Right lung (tissue), 5 donors: ENCODE results near the gene ATP6AP1. TPM values are rescaled to one million over a fixed set of nuclear protein-coding genes. Genes with fewer than 3 reads are reported as not detected.
"Not testable (repeated sequence)": the region's sequence is repeated elsewhere in the genome, so short reads cannot be mapped to it uniquely, and the experiment has no call there.

Source experiments
- DNase-seq, 2 donors: peaks; one replicate each; pipeline ENCODE4 v3.0.0-alpha.2; 2013
- polyA plus RNA-seq, 5 donors: library from polyadenylated mRNA; unstranded; fragments of 120-200 nt; gene quantifications; one replicate each; pipeline versions ENCODE4 v1.2.1 to v1.2.3, GENCODE V29; 2013; ENCODE audit warnings: inconsistent platforms in 1 of 5, low replicate concordance in 1 of 5; ENCODE audit not compliant: insufficient read length in 5 of 5, insufficient read depth in 1 of 5

Gene ATP6AP1
- polyA plus RNA-seq, 5 donors = 79.5 to 109 (median 96.3) TPM

DNA sequence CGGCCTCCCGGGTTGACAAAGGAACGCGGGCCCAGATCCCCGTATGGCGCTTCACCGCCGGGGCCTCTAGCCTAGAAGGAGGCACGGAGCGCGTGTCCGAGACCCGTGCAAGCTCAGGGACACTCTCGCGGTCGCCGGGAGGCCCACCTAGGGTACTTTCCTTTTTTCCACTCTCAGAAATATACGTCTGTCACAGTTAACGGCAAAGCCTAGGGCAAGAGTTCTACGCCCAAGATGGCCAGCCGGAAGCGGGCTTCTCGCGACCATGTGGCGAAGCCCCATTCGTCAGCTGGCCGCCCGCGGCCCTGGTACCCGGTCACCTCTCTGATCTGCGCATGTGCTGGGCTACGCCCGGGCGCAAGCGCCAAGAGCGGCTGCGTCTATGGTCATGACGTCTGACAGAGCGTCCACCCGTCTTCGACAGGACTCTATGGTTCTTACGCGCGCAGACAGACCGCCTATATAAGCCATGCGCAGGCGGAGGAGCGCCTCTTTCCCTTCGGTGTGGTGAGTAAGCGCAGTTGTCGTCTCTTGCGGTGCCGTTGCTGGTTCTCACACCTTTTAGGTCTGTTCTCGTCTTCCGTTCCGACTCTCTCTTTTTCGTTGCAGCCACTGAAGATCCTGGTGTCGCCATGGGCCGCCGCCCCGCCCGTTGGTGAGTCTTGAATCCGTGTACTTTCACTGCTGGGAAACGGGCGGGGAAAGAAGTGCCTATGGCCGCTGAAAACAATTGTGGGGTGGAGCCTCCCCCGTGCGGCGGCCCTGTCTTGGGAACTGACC is 30.4 kb upstream of the ATP6AP1 start, which contains the start of gene RPL10:
Gene RPL10 (plus strand): TSS at position 490 of the 780 bp plus-strand sequence. CDS start 143 bp downstream, at position 633.
- DNase-seq = peak; percentile 94 to 95

DNA sequence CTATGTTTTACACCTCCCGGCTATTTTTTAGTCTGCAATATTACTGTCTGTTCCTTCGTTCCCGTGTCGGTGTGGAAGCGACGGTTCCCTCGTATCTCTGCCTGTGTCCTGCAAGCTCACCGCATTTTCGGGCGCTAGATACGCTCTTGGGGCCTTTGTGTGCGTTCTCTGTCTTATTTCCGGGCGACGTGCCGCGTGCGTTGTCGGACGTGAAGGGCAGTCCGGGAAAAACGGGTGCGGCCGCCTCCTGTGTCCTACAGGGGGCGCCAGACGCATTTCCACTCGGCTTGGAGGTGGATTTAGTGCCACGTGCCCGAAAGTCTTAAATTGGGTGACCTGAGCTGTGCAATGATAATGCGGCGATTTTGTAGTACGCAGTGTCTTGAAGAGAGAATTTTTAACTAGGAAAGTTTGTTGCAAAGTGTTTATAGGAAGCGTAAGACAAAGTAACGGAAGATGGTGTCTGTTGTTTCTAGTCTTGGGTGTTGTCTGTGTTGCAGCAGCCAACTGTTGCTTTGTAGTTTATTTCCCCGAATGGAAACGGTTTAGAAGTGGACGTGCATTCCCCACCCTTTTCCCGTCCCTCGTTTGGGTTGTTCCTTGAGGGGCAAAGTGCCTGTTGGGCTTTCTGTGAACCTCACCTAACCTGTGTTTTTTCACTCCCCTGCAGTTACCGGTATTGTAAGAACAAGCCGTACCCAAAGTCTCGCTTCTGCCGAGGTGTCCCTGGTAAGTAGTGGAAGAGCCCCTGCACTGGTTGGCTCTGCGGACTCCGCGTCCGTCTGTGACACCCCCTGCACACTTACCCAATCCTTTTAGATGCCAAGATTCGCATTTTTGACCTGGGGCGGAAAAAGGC is 29.6 kb upstream of the ATP6AP1 start:
- DNase-seq = peak; percentile 68 to 80

DNA sequence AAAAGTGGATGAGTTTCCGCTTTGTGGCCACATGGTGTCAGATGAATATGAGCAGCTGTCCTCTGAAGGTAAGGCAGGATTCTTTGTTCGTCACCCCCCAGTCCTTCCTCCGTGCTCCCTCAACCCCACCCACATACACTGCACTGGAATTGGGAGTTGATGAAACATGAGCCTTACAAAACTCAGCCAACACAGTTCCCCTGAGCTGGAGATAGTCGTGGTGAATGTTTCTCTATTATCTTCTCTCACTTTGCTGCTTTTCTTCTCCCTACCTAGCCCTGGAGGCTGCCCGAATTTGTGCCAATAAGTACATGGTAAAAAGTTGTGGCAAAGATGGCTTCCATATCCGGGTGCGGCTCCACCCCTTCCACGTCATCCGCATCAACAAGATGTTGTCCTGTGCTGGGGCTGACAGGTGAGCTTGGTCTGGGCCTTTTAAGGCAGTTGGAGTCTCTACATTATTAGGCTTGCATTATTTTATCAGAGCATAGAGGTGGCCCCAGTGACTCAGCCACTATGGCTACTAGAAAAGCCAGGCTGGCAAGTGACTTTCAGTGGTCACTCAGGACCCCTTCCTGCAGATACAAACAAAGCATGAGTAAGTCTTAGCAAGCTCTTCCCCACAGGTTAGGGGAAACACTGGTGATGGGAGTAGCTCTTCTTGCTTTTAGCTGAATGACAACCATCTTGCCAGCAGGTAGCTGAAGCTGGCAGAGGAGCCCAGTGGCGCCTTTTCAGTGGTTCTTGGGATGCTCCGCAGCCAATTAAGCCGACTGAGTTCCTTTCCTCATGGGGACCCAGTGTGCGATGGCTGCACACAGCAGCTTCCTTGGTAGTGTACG is 28.7 kb upstream of the ATP6AP1 start:
- no peak for DNase-seq

DNA sequence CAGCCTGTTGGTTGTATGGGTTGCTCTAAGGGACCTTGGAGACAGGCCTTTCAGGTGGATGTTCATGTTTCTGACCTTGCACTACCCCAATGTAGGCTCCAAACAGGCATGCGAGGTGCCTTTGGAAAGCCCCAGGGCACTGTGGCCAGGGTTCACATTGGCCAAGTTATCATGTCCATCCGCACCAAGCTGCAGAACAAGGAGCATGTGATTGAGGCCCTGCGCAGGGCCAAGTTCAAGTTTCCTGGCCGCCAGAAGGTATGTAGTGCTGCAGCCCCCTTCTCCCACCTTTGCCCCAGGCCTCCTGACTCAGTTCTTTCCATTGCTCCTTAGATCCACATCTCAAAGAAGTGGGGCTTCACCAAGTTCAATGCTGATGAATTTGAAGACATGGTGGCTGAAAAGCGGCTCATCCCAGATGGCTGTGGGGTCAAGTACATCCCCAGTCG is 28.1 kb upstream of the ATP6AP1 start:
- DNase-seq = not testable (repeated sequence)

DNA sequence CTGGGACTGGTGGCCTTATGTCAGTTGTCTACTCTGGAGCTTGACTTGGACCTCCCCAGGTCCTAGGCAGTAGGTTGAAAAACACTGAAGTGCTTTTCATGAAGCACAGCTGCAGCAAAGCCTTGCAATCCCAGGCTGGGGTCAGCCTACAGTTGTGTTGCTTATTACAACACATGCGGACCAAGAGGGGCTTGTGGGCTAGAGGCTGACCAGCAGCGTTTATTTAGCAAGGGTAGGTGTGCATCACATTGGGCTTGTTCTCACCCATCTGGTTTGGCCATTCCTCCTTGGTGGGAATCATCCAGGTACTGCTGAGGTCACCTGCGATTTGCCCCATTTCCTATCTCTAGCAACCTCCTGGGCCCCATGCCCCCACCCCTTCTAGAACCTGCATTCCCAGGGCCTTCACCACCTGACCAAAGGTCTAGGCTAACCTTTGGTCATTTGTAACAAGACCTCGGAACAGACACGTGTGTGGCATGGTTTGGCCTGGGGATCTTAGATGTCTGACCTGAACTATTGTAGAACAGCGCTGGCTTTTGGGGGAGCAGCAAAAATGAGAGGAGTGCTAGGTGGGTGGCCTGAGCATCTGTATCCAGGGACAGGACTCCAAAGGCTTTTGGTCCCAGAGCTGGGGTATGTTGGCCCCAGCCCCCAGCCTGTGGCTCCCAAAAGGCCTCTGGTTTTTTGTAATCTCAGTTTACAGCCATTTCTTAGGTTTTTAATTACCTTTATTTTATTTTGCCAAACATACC is 27.3 kb upstream of the ATP6AP1 start:
- DNase-seq = no peak

DNA sequence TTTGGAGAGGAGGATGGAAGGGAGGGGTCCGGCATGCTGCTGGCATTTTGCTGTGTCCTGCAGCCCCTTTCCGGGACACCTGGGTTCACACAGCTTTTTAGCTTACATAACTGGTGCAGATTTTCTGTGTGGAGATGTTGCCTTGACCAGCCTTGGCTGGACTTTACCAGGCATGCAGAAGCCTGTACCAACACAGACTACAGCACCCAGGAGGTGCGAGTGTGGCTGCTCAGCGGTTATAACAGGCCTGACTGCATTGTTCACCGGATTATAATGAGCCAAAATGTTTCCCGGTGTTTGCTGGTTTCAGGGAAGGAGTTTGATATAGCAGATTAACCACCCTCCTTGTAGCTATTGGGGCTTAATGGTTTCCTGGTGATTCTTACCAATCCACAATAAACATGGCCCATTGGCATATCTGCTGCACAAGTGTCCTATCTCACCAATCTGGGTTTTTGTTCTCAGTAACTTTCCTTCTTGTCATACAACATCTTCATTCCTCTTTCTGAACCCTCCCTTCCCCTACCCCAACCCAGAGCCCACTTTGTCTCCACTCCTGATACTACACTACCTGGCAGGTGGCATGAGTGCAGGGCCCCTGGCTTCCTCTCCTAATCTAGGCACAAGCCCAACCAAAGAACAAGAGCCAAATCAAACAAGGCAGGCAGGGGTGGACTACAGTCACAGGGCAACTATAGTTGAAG is 26.4 kb upstream of the ATP6AP1 start:
- DNase-seq = no peak

DNA sequence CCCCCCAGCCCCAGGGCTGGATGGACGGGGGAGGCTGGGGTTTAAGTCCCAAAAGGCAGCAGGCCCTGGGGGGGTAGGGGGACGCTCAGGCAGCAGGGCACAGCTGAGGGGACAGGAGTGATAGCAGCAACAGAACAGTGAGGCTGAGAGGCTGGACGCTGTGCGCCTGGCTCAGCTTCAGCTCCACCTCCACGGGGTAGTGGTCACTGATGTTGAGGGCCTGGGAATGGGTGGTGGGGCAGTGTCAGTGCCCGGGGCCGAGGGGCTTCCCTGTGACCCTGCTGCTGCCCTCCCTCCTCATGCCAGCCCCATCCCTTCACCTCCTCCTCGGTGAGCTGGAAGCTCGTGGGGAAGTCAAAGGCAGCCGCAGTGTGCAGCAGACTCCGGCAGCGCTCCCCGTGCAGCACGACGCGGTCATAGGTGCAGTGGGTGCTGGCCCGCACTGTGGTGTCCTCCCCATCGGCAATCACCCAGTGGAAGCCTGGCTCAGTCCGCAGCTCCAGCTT is 25.8 kb upstream of the ATP6AP1 start:
- no peak for DNase-seq

DNA sequence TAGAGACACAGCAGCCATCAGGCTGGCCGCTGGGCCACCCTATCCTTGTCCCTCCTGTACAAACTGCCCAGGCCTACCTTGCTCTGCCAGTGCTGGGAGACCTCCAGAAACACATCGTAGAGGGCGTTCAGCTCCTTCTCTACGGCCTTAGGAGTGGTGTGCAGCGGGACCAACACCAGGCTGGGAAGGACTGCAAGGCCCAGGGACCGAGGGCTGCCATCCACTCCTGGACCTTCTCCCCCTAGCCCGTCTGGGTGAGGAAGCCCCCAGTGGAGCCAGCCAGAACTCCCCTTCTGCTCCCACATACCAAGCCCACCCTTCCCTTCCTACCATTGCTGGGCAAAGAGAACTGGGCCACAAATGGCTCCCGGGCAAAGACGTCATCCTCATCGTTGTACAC is 25.3 kb upstream of the ATP6AP1 start:
- no peak for DNase-seq

DNA sequence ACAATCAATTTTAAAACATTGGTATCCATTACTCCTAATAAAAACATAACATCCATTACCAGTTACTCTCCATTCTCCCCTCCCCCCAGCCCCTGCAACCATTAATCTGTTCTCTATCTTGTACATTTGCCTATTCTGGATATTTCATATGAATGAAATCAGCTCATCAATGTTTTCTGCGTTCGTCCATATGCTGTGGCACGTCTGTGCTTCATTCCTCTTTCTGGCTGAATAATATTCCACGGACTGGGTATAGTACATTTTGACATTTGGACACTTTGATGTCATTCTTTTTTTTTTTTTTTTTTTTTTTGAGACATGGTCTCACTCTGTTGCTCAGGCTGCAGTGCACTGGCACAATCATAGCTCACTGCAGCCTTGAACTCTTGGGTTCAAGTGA is 24.6 kb upstream of the ATP6AP1 start:
- no peak for DNase-seq

DNA sequence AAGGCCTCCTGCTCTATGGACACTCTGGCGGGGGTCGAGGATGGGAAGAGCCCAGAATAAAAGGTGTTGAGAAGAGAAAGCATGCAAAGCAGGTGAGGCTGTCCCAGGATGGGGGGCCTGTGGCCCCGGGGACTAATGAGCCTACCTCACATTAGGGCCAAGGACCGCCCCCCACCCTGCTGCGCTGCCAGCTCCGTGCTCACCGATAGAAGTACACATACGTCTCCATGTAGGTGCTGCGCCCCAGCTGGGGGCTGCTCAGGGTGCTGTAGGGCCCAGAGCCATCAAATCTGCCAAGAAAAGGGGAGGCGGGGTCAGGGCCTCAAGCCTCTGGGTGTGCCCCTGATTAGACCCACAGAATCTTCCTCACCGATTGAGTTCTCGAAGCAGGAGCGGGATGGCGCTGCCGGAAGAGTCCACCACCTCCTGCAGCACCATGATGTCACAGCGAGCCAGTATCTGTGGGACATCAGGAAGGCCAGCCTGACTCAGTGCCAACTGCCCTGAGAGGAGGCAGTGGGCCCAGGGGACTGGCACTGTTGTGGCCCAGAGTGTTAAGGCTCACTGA is 23.8 kb upstream of the ATP6AP1 start:
- DNase-seq = no peak

DNA sequence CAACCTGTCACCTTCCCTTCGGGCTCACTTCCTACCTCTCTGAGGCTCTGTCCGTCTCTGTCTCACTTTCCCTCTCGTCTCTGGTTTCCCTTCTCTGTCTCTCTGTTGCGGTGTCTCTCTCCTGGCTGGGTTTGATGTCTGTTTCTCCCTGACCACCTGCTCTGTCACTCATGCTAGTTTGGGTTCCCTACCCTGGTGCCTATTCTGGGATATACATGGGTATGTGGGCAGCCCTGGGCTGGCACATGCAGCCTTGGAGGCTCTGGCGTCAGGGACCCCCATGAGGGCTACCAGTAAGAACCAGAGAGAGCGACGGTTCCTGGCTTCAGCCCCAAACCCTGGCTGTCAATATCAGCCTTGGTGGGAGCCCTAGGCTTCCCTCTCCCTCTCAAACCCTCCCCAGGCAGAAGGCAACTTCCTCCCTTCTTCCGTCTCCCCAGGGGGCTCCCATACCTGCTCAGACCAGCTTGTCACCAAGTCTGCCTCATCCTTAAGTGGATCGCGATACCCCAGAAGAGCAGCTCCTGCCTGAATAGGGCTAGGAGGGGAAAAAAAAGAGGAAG is 19.7 kb upstream of the ATP6AP1 start:
- DNase-seq = no peak

DNA sequence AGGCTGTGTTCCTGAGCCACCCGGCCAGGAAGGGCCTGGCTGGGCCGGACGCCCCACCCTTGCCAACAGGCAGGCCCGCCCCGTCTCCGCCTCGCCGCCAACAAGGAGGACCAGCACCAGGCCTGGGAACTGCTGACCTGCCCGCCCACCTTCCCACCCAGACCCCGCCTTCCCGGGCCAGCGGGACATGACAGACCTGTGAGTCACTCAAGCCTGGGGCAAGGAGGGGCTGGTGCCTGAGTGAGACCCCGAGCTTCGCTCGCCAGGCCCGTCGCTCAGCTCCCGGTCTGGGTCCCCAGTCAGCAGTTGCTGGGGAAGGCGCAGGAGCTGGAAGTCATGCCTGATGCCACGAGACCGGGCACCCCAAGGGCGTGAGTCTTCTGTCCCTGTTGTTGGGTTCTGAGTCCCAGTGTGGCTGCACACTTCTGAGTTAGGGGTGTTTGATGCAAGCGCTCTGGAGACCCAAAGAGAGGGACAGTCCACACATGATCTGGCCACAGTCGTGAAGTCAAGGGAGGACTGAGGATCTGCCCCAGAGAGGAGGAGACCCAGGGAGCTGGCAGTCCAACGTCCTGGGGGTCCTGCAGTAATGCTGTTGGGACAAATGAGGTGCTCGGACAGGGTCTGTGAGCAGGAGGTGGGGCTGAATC is 19.1 kb upstream of the ATP6AP1 start, which contains the start of gene DNASE1L1:
Gene DNASE1L1 (minus strand): TSS at position 33 of the 650 bp plus-strand sequence. CDS start 3,686 bp downstream, outside the sequence.
- DNase-seq = no peak

DNA sequence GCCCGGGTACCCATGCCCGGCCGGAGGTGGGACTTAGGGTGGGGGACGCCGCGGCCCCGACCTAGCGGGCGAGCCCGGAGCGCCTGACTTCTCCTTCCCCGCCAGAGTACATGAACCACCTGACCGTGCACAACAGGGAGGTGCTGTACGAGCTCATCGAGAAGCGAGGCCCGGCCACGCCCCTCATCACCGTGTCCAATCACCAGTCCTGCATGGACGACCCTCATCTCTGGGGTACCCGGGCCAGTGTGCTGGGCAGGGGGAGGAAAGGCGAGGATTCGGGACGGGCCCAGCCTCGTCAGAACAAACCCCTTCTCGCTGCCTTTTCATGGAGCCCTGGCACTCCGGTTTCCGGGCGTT is 16.5 kb upstream of the ATP6AP1 start:
- peak; percentile 36 to 50 for DNase-seq

DNA sequence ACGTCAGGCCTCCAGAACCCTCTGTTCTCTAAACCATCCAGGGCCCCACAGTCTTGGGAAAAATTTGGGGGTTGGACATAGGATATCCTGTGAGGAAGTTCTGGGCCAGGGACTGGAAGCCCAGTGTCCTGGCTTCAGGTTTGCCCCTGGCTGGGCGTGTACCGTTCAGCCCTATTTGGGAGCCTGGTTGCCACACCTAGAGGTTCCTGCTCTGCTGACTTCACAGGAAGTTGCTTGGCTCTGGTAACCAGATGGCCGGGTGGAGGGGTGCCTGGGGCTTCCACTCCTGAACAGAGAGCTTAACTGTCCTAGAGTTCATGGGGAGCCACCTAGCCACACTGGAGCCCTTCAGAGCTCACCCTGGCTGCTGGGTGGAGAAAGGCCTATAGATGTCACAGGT is 16.0 kb upstream of the ATP6AP1 start:
- DNase-seq = no peak

DNA sequence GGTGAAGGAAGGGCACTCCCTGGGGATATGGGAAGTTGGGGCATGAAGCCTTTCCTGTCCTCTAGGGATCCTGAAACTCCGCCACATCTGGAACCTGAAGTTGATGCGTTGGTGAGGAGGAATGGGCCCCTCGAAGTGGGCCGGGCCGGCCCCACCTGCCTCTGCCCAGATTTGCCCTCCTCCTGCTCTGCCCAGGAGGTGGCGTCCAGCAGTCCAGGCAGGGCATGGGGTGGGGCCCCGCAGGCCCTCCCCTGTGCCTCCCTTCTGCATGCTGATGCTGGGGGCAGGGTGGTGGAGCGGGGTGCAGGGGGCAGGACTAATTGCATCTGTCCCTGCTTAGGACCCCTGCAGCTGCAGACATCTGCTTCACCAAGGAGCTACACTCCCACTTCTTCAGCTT is 15.3 kb upstream of the ATP6AP1 start:
- DNase-seq = no peak

DNA sequence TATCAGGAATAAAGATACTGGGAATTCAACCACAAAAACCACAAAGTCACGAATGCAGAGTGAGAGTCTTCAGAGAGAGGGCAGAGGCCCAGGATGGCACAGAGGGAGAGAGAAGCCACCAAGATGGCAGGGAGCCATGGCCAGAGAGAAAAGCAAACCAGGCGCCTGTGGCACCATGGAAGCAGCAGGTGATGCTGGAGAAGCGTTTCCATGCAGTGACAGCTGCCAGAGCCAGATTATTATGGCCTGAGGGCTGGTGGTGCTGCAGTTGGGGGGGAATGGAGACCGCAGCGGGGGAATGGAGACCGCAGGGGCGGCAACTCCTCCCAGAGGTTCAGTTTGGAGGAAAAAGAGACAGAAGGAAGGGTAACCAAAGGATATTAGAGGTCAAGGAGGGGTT is 11.3 kb upstream of the ATP6AP1 start:
- DNase-seq = no peak

DNA sequence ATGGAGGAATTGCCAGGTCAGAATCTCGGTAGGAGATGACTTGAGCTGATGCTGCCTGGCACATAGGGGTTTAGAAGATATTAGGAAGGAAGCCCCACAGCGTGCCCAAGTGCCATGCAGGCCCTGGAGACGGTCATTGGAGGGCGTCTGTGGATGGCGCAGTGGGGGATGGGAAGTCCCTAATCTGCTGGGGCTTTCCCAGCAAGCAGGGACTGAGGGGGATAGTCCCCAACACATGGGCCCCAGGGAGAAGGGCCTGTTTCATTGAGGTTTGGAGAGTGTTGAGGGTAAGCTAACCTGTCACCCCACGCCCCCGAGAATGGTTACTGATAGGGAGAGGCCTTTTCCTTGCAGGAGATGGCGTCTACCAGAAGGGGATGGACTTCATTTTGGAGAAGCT is 9.3 kb upstream of the ATP6AP1 start:
- no peak for DNase-seq

DNA sequence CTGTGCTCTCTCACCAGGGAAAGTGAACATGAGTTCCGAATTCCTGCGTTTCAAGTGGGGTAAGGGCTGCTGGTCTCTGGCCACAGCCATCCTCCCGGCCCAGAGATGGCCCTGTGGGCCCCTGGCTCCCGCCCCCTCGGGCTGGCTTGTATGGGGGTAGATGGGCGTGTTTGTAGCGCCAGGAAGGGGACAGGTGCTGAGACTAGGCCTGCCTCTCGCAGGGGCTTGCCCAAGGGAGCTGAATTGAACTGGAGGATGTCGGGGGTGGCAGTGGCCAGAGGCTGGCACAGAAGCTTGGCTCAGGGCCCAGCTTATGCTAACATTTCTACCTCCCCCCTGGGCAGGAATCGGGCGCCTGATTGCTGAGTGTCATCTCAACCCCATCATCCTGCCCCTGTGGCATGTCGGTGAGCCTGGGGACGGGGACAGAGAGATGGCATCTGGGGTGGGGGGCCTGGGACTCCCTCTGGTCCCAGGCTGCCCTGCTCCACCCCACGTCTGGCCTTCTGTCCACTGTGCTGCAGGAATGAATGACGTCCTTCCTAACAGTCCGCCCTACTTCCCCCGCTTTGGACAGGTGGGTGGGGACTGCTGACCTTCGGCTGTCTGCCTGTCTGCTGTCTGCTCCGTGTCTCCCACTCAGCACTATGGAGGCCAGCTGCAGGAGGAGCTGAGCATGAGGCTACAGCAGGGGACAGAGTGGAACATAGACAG is 8.6 kb upstream of the ATP6AP1 start:
- DNase-seq = no peak
